ENCODE data around the gene TM6SF1.
A peak's percentile ranks its signal among the peaks of the same experiment; 100 is the strongest.
"Not testable (repeated sequence)": the region's sequence is repeated elsewhere in the genome, so short reads cannot be mapped to it uniquely, and the experiment has no call there.

The TM6SF1 gene

GRCh38 chr15:83118968-83119367 lies 11.5 kb downstream of the TM6SF1 start:
- DNase-seq = no peak

GRCh38 chr15:83119968-83120581 lies 12.6 kb downstream of the TM6SF1 start:
- no peak for DNase-seq

- no peak for DNase-seq
Observed at GRCh38 chr15:83123529-83123928, 16.1 kb downstream of the TM6SF1 start.

DNA sequence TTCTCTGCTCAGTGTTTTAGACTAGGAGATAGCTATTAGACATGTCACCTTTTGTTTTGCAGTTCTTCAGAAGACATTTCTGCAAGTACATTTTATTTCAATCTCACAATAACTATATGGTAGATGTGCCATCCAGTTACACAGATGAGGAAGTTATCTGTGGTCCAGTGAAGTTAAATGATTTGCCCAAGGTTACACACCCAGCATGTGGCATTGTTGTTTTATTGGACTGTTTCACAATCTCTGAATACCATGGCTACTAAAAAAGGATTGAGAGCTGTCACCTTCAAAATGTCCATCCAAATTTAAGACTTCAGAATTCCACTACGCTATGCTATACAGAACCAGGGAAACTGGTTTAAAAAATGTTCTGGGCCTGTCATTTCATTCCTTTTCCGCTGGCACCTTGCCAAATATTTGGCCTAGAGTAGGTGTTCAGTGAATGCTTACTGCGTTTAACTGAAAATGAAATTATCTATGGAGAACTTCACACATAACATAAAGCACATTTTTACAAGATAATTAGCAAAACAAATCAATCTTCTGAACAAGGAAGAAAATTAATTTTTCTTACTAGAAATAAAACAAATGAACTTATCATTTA lies 20.2 kb downstream of the TM6SF1 start:
- DNase-seq = no peak

GRCh38 chr15:83129791-83130190 lies 22.3 kb downstream of the TM6SF1 start:
- no peak for DNase-seq

DNA sequence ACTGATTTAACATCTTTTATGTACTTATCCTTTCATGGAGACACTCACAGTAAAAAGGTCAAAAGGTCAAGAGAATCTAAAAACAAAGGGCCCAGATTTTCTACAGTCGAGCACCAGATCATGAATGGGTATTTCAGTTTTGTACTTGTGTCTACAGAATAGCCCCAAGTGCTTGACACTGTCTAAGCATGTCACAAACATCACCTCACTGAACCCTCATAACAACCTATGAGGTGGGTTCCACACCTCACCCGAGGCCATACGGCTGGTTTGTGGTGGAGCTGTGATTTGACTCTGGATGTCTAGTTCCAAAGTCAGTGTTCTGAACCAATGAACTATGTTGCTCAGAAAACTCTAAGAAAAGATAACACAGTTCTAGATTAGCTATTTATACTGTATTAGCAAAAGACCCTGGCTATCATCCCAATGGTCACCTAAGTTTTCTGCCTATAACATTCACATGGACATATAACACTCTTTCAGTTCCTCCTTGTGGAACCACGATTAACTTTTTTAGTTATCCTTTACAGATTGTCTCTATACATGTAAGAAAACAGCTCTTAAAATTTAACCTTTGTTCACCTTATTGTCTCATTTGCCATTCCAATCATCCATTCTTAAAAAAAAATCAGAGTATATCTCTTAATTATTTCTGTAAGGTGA lies 25.5 kb downstream of the TM6SF1 start:
- no peak for DNase-seq

GRCh38 chr15:83142151-83142550 lies 34.7 kb downstream of the TM6SF1 start:
- DNase-seq = not testable (repeated sequence)

GRCh38 chr15:83144771-83145170 lies 37.3 kb downstream of the TM6SF1 start:
- no peak for DNase-seq

DNA sequence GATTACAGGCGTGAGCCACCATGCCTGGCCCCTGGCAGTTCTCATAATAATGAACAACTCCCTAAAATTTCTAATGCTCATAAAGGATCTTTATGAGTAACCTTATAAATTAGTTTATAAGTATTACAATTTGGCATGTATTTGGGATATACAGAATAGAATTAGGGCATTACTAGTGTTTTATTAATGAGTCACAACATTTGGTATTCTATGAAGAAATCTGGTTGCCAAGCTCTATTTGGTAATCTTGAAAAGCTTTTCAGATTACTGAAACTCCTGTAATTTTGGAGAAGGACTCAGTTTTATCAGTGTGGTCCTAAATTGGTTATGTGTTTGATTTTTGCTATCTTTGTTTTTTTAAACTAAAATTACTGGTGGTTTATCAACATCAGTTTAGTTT lies 45.8 kb downstream of the TM6SF1 start:
- DNase-seq = no peak

DNA sequence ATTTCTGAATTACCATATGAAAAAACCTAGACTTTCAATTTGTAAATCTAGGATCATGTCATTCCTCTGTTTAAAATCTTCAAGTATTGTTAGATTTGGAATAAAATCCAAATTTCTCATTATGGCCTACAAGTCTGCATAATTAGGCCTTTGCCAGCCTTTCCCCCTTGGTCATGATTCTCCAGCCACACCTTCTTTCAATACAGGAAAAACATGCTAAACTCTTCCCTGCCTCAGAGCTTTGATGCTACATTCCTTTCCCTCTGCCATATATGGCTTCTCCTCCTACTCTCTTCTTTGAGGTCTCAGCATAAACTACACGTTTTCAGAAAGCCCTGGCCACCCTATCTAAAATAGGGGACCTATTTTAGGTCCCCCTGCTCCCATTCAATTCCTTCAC lies 48.5 kb downstream of the TM6SF1 start:
- no peak for DNase-seq

GRCh38 chr15:83158393-83158792 lies 50.9 kb downstream of the TM6SF1 start:
- no peak for DNase-seq

DNA sequence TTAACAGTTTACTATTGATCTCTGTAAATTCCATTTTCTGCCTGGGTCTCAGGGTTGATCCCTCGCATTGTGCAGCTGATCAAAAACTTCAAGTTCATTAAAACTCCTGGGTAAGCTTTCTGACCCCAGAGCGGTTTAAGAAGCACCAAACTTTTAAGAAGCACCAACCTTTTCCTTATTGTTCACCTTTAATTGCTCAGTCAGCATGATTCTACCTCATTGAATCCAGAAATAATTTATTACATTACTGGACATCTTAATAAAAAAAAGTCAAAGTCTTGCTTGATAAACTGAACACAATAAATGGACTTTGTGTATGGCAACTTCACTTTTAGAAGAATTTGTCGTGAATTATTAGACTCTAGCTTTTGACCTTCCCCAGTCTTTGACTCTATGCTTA lies 53.3 kb downstream of the TM6SF1 start:
- DNase-seq = no peak

DNA sequence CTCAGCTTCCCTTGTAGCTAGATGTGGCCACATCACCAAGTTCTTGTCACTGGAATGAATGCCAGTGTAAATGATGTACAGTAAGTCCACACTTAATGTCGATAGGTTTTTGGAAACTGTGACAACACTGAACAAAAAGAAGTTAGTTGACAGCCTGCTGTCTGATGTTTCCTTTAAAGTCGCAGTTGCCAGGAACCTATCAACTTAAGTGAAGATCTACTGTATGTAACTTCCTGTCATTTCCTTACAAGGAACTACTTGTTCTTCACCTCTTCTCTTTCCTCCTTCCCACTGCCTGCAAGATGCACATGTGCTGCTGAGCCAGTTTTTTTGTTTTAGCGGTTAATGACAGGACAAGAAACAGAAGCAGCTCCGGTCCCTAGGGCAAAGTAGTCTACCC lies 55.6 kb downstream of the TM6SF1 start:
- DNase-seq = peak; percentile 6

GRCh38 chr15:83164111-83164770 lies 56.8 kb downstream of the TM6SF1 start:
- no peak for DNase-seq

DNA sequence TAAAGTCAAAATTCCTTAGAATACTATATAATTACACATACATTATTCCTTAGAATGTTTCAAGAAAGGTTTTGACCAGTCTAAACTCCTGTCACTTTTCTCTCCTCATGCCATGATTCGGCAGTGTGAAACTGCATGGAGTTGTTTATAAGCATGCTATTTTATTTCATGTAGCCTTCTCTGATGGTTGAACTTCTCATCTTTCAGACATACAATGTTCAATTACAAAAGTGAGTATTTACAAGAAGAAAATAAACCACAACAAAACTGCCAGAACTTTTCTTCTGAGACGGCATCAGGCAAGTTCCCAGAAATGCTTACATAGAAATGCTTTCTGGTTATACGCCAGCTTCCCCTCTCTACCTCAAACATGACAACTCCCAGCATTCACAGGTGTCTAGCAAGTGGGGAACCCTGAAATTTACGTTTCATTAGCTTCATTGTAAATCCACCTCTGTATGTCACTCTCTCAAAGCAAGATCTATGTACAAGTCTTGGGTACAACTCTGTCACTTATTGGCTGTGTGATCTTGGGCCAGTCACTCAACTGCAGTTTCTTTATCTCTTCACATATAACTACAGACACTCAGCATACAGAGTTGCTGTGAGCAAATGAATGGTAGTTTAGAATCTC lies 57.4 kb downstream of the TM6SF1 start:
- DNase-seq = peak; percentile 18

- DNase-seq = no peak
Observed at GRCh38 chr15:83166218-83166617, 58.8 kb downstream of the TM6SF1 start.

DNA sequence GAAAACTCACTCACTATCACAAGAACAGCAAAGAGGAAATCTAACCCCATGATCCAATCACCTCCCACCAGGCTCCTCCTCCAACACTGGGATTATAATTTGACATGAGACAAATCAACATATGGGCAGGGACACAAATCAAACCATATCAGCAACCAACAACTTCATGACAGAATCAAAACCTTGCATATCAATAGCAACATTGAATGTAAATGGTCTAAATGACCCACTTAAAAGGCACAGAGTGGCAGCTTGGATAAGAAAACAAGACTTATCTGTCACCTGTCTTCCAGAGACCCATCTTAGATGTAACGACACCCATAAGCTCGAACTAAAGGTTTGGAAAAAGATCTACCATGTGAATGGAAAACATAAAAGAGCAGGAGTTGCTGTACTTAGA lies 59.4 kb downstream of the TM6SF1 start:
- DNase-seq = no peak

- DNase-seq = not testable (repeated sequence)
Observed at GRCh38 chr15:83169576-83169975, 62.1 kb downstream of the TM6SF1 start.

GRCh38 chr15:83170474-83171165 lies 63.2 kb downstream of the TM6SF1 start:
- DNase-seq = no peak

- no peak for DNase-seq
Observed at GRCh38 chr15:83174891-83175290, 67.4 kb downstream of the TM6SF1 start.

- DNase-seq = no peak
Observed at GRCh38 chr15:83178390-83178789, 70.9 kb downstream of the TM6SF1 start.

DNA sequence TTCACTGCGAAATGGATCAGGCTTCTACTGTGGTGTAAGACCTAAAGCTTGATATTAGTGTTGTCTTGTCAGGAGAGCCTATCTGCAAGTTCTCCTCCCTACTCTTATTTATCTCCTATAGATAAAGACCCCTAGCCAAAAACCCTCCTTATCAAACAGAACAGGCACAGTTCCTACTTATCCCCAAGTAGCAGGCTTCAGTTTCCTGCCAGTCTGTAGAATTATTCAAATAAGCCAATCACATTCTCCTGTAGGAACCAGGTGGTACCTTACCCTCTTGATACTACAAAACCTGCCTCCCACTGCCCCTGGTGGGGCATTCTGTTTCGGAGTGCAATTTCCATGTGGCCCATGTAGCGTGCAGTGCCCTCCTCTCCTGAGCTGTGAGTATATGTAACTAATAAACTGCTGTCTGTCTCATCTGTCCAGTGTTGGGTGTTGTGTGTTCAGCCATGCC lies 71.5 kb downstream of the TM6SF1 start:
- DNase-seq = no peak

GRCh38 chr15:83185561-83185960 lies 78.1 kb downstream of the TM6SF1 start:
- no peak for DNase-seq

All from CD4-positive, alpha-beta T cell treated with Interleukin-10 for 1 hour (primary cell).